ENCODE measurements around the gene ZNF799. TPM values are rescaled to one million over a fixed set of nuclear protein-coding genes. Genes with fewer than 3 reads are reported as not detected.
A peak's percentile ranks its signal among the peaks of the same experiment; 100 is the strongest.

The ZNF799 gene
- total and polyA plus RNA-seq, 2 experiments from 2014 or later, result 3.7 to 5.3 TPM

- ATAC-seq (peak; percentile 95), DNase-seq (ENCODE audit: low spot score) (peak; percentile 100)
- H3K4me1 ChIP-seq (ENCODE audit: insufficient read depth), result peaks cover 9% of the 10 kb centered on the region; the same call in 1 of the 2 replicates
- TF ChIP-seq ZNF331 (CRISPR knock-in tag; IDR thresholded peaks at IDR 0.05; ENCODE audit: low read depth) (no peak), POLR2AphosphoS5 (IDR thresholded peaks at IDR 0.05; ENCODE audit: low read depth) (peak; percentile 85), CTCF (conservative IDR thresholded peaks at IDR 0.05; ENCODE audit: low read depth in 2 of 2) (peak; percentile 64 to 67)
- Mint-ChIP-seq H3K4me1 (peaks cover 3% of the 10 kb centered on the region; the same call in 2 of the 3 replicates), H3K4me3 (peak within 1 kb of the TSS; percentile 89), H3K9me3 (peaks cover 87% of the 10 kb centered on the region), H3K27me3 (ENCODE audit: insufficient read depth, low read depth, poor library complexity) (peaks cover 14% of the 10 kb centered on the region), H3K36me3 (ENCODE audit: low read depth) (peaks cover 41% of the 10 kb centered on the region), H3K27ac (peak within 1 kb of the TSS; percentile 92)
- no peaks in the 10 kb centered on the region for H3K79me2 ChIP-seq (replicated peaks; ENCODE audit: insufficient read depth)
- H3K36me3 ChIP-seq (ENCODE audit: insufficient read depth), result no peaks in the 10 kb centered on the region
- 0 out of 2 replicates have a peak, but pooled peaks cover 5% of the 10 kb centered on the region for H3K9me2 ChIP-seq (ENCODE audit: insufficient read depth)
- peak within 1 kb of the TSS; percentile 93 for H3K4me2 ChIP-seq
- peak within 1 kb of the TSS; percentile 77 for H3K27ac ChIP-seq (ENCODE audit: low read depth)
- H3K4me3 ChIP-seq, result peak within 1 kb of the TSS; percentile 54
- no peaks in the 10 kb centered on the region for H4K20me1 ChIP-seq (replicated peaks; ENCODE audit: insufficient read depth)
- peaks cover 13% of the 10 kb centered on the region for H3K27me3 ChIP-seq (ENCODE audit: insufficient read depth)
- H3F3A ChIP-seq (replicated peaks; ENCODE audit: low read depth), result 0 out of 2 replicates have a peak, but pooled peaks cover 3% of the 10 kb centered on the region
- H2AFZ ChIP-seq, result peak within 1 kb of the TSS; percentile 35
Measured at GRCh38 chr19:12365236-12366162, 35.6 kb downstream of the ZNF799 start, which contains the start of gene ZNF442. ZNF442 (minus strand) TSS chr19:12365683; CDS start chr19:12363631, 2,052 bp downstream.

DNA sequence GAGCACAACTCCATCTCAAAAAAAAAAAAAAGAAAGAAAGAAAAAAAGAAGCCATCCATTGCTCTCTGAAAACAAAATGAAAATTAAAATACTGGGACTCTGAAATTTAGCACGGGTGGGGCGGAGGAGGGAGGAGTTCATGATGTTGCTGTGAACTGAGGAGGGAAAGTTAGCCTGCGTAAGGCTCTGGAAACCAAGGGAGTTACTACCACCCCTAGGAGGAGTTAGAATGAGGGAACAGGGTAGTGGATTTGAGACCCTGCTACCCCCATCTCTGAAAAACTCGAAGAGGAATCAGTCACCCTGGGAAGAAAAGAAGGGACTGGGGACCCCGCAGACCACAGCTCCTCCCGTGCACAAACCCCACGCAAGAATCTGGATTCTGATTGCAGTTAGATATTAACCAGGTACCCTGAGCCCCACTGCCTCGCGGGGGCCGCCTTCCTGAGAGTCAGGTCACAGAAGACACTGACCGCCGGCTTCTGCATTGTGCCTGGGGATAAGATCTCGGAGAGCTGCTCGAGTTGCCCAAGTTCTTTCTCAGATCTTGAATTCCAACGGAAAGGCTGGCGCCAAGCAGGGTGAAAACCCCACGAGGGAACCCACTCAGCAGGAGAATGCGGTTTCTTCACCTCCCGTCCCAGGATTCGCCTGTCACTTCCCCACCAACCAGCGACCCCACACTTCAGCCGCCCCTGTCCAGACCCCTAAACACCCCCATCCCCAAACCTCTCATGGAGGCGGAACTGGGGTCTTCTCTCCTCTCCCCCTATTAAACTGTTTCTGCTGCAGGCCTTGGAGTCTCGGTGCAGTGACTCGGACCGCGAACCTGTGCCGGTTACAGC, 36.5 kb downstream of the ZNF799 start:
- 0 out of 2 replicates have a peak, but pooled peaks cover 5% of the 10 kb centered on the region for H3K9me2 ChIP-seq (ENCODE audit: insufficient read depth)
- peak overlapping the region; percentile 54 for H3K4me3 ChIP-seq
- peaks cover 9% of the 10 kb centered on the region; the same call in 1 of the 2 replicates for H3K4me1 ChIP-seq (ENCODE audit: insufficient read depth)
- H2AFZ ChIP-seq, result peak overlapping the region; percentile 35
- Mint-ChIP-seq H3K27me3 (ENCODE audit: insufficient read depth, low read depth, poor library complexity) (peaks cover 14% of the 10 kb centered on the region), H3K4me3 (peak overlapping the region; percentile 89), H3K4me1 (peaks cover 3% of the 10 kb centered on the region; the same call in 2 of the 3 replicates), H3K27ac (no peak overlapping the region), H3K36me3 (ENCODE audit: low read depth) (peaks cover 43% of the 10 kb centered on the region), H3K9me3 (peaks cover 86% of the 10 kb centered on the region)
- H3K27ac ChIP-seq (ENCODE audit: low read depth), result no peak overlapping the region
- ATAC-seq (no peak), DNase-seq (ENCODE audit: low spot score) (peak; percentile 30)
- H3F3A ChIP-seq (replicated peaks; ENCODE audit: low read depth), result 0 out of 2 replicates have a peak, but pooled peaks cover 3% of the 10 kb centered on the region
- peaks cover 13% of the 10 kb centered on the region for H3K27me3 ChIP-seq (ENCODE audit: insufficient read depth)
- no peaks in the 10 kb centered on the region for H3K36me3 ChIP-seq (ENCODE audit: insufficient read depth)
- H3K79me2 ChIP-seq (replicated peaks; ENCODE audit: insufficient read depth), result no peaks in the 10 kb centered on the region
- H4K20me1 ChIP-seq (replicated peaks; ENCODE audit: insufficient read depth), result no peaks in the 10 kb centered on the region
- peak overlapping the region; percentile 93 for H3K4me2 ChIP-seq
- no peak for TF ChIP-seq CREB1 (CRISPR knock-in tag; IDR thresholded peaks at IDR 0.05; ENCODE audit: low read depth)
- TF ChIP-seq STAT1 (IDR thresholded peaks at IDR 0.05; ENCODE audit: unreplicated experiment), result no peak
- no peak for TF ChIP-seq EZH2 (IDR thresholded peaks at IDR 0.05; ENCODE audit: low read depth, unreplicated experiment)
- TF ChIP-seq CTCF (conservative IDR thresholded peaks at IDR 0.05; ENCODE audit: low read depth in 2 of 2), result no peak
- no peak for TF ChIP-seq REST (IDR thresholded peaks at IDR 0.05; ENCODE audit: unreplicated experiment)
- TF ChIP-seq ZNF331 (CRISPR knock-in tag; IDR thresholded peaks at IDR 0.05; ENCODE audit: low read depth), result no peak
- no peak for TF ChIP-seq EZH2phosphoT487 (IDR thresholded peaks at IDR 0.05; ENCODE audit: unreplicated experiment)

All from GM23338 (cell line).